ENCODE measurements around the gene ARPC1B. TPM values are rescaled to one million over a fixed set of nuclear protein-coding genes. Genes with fewer than 3 reads are reported as not detected.

ARPC1B gene
- total RNA-seq, 1 donor from 2014 or later: 175 TPM

- no peaks in the 10 kb centered on the region for H3K27me3 Mint-ChIP-seq (ENCODE audit: low read depth, unreplicated experiment)
- Histone ChIP-seq H2AFZ (ENCODE audit: low read depth, low read length) (no peak overlapping the region), H3K9ac (ENCODE audit: low read length) (no peak overlapping the region), H3K9me3 (ENCODE audit: insufficient read depth, low read depth, low read length) (no peaks in the 10 kb centered on the region), H3K36me3 (ENCODE audit: insufficient read depth, low read length) (peaks cover 22% of the 10 kb centered on the region), H3K4me2 (ENCODE audit: low read length) (no peak overlapping the region), H3K4me3 (ENCODE audit: insufficient read depth, low read depth, low read length) (no peak overlapping the region), H3K79me2 (ENCODE audit: insufficient read depth, low read length) (peaks cover 64% of the 10 kb centered on the region), H3K4me1 (ENCODE audit: insufficient read depth, low read length) (peaks cover 12% of the 10 kb centered on the region), H3K27ac (ENCODE audit: low read depth, low read length) (no peak overlapping the region), H4K20me1 (ENCODE audit: insufficient read depth, low read length) (peaks cover 84% of the 10 kb centered on the region), H3K27me3 (ENCODE audit: insufficient read depth, low read length) (no peaks in the 10 kb centered on the region)
- DNase-seq (ENCODE audit: low read depth) (no peak), FAIRE-seq (no peak)
- H3K4me1 Mint-ChIP-seq (ENCODE audit: low read depth, unreplicated experiment): peaks cover 21% of the 10 kb centered on the region
- H3K36me3 Mint-ChIP-seq (ENCODE audit: low read depth, unreplicated experiment): peaks cover 22% of the 10 kb centered on the region
- no peaks in the 10 kb centered on the region for H3K9me3 Mint-ChIP-seq (ENCODE audit: unreplicated experiment)
- H3K27ac Mint-ChIP-seq (ENCODE audit: unreplicated experiment): no peak overlapping the region
- H3K4me3 Mint-ChIP-seq (ENCODE audit: unreplicated experiment): no peak overlapping the region
- TF ChIP-seq CTCF (IDR thresholded peaks at IDR 0.05; ENCODE audit: insufficient read depth, low read depth, low read length) (no peak), EZH2 (IDR thresholded peaks at IDR 0.05; ENCODE audit: insufficient read depth, low read length) (no peak)
These were observed 28.3 kb downstream of the ARPC1B start for GRCh38 chr7:99402854-99403253.

GRCh38 chr7:99403764-99404163, 29.2 kb downstream of the ARPC1B start:
- DNase-seq (ENCODE audit: low read depth) (no peak), FAIRE-seq (no peak)
- Mint-ChIP-seq H3K36me3 (ENCODE audit: low read depth, unreplicated experiment) (peaks cover 19% of the 10 kb centered on the region), H3K9me3 (ENCODE audit: unreplicated experiment) (no peaks in the 10 kb centered on the region), H3K27ac (ENCODE audit: unreplicated experiment) (peak overlapping the region; percentile 36), H3K4me1 (ENCODE audit: low read depth, unreplicated experiment) (peaks cover 18% of the 10 kb centered on the region), H3K4me3 (ENCODE audit: unreplicated experiment) (no peak overlapping the region), H3K27me3 (ENCODE audit: low read depth, unreplicated experiment) (no peaks in the 10 kb centered on the region)
- Histone ChIP-seq H3K36me3 (ENCODE audit: insufficient read depth, low read length) (peaks cover 22% of the 10 kb centered on the region), H2AFZ (ENCODE audit: low read depth, low read length) (no peak overlapping the region), H3K9me3 (ENCODE audit: insufficient read depth, low read depth, low read length) (no peaks in the 10 kb centered on the region), H3K4me2 (ENCODE audit: low read length) (peak overlapping the region; percentile 4), H4K20me1 (ENCODE audit: insufficient read depth, low read length) (peaks cover 77% of the 10 kb centered on the region), H3K9ac (ENCODE audit: low read length) (peak overlapping the region; percentile 12), H3K4me3 (ENCODE audit: insufficient read depth, low read depth, low read length) (no peak overlapping the region), H3K27me3 (ENCODE audit: insufficient read depth, low read length) (no peaks in the 10 kb centered on the region), H3K79me2 (ENCODE audit: insufficient read depth, low read length) (peaks cover 69% of the 10 kb centered on the region), H3K27ac (ENCODE audit: low read depth, low read length) (no peak overlapping the region), H3K4me1 (ENCODE audit: insufficient read depth, low read length) (peaks cover 12% of the 10 kb centered on the region)
- no peak for TF ChIP-seq CTCF (IDR thresholded peaks at IDR 0.05; ENCODE audit: insufficient read depth, low read depth, low read length)
- no peak for TF ChIP-seq EZH2 (IDR thresholded peaks at IDR 0.05; ENCODE audit: insufficient read depth, low read length)

- Histone ChIP-seq H3K4me2 (ENCODE audit: low read length) (peak overlapping the region; percentile 4), H3K27me3 (ENCODE audit: insufficient read depth, low read length) (no peaks in the 10 kb centered on the region), H3K79me2 (ENCODE audit: insufficient read depth, low read length) (peaks cover 74% of the 10 kb centered on the region), H2AFZ (ENCODE audit: low read depth, low read length) (no peak overlapping the region), H3K27ac (ENCODE audit: low read depth, low read length) (no peak overlapping the region), H3K4me1 (ENCODE audit: insufficient read depth, low read length) (peaks cover 12% of the 10 kb centered on the region), H3K4me3 (ENCODE audit: insufficient read depth, low read depth, low read length) (no peak overlapping the region), H4K20me1 (ENCODE audit: insufficient read depth, low read length) (peaks cover 76% of the 10 kb centered on the region), H3K9me3 (ENCODE audit: insufficient read depth, low read depth, low read length) (no peaks in the 10 kb centered on the region), H3K9ac (ENCODE audit: low read length) (peak overlapping the region; percentile 12), H3K36me3 (ENCODE audit: insufficient read depth, low read length) (peaks cover 22% of the 10 kb centered on the region)
- Mint-ChIP-seq H3K4me3 (ENCODE audit: unreplicated experiment) (peak overlapping the region; percentile 28), H3K27me3 (ENCODE audit: low read depth, unreplicated experiment) (no peaks in the 10 kb centered on the region), H3K36me3 (ENCODE audit: low read depth, unreplicated experiment) (peaks cover 17% of the 10 kb centered on the region), H3K9me3 (ENCODE audit: unreplicated experiment) (no peaks in the 10 kb centered on the region), H3K27ac (ENCODE audit: unreplicated experiment) (peak overlapping the region; percentile 36), H3K4me1 (ENCODE audit: low read depth, unreplicated experiment) (peaks cover 17% of the 10 kb centered on the region)
- TF ChIP-seq EZH2 (IDR thresholded peaks at IDR 0.05; ENCODE audit: insufficient read depth, low read length) (no peak), CTCF (IDR thresholded peaks at IDR 0.05; ENCODE audit: insufficient read depth, low read depth, low read length) (no peak)
- DNase-seq (ENCODE audit: low read depth) (peak; percentile 16), FAIRE-seq (no peak)
These were observed 29.9 kb downstream of the ARPC1B start for GRCh38 chr7:99404235-99404976.
